Airway epithelial cell (primary cell): Measurements from ENCODE around the gene FGF1. TPM values are rescaled to one million over a fixed set of nuclear protein-coding genes. Genes with fewer than 3 reads are reported as not detected.

Experiments used
- total RNA-seq: library from RNA; depleted of rRNA; stranded (reverse); fragments of >200 nt; gene quantifications from 2 replicates; pipeline ENCODE4 v1.2.3, GENCODE V29; 2015

Gene FGF1
- 0.93 and 2.0 TPM in 2 replicates for total RNA-seq

GRCh38 chr5:142685418-142686209, at the start of gene FGF1:
FGF1 (minus strand) TSS chr5:142686090; CDS start chr5:142614127, 71,963 bp downstream.

Other genes starting within 250 kb of the FGF1 start
- 1.5 and 3.5 TPM in 2 replicates for gene ARHGAP26, start 84.3 kb upstream of the FGF1 start, total RNA-seq